K562 (cell line): ENCODE results near the gene NPHS2. TPM values are rescaled to one million over a fixed set of nuclear protein-coding genes. Genes with fewer than 3 reads are reported as not detected.

Source experiments
- ATAC-seq: fragments of 200-7000 bp; cut with Tn5 transposase; 3 replicates; pipeline ENCODE4 v1.9.1; 2020; ENCODE audit warnings: moderate library complexity
- BruUV-seq: library from RNA; stranded (reverse); fragments of 400-500 nt; replicated peaks from 2 replicates; lab custom pipeline; 2021; lab: Mats Ljungman, UMichigan
- CTCF ChIA-PET: fragments of 300-600 bp; formaldehyde crosslinking; extraction: SDS; loops from one replicate; lab custom pipeline; 2021; ENCODE audit warnings: low intra/inter-chr PET ratio; lab: Yijun Ruan, JAX
- POLR2A ChIA-PET: fragments of 300-600, 350-650 bp; sonication (Branson Sonifier 250); formaldehyde crosslinking; extraction: SDS; loops from one replicate; lab custom pipeline; 2021; ENCODE audit warnings: antibody characterized with exemption, inconsistent platforms; lab: Yijun Ruan, JAX
- DNase-seq, 4 experiments: peaks; one replicate each; pipeline versions ENCODE4 v3.0.0 to v3.0.0-alpha.2; 2011 to 2018; ENCODE audit warnings: low spot score in 3 of 4, mixed read lengths in 3 of 4; ENCODE audit errors: extremely low read depth in 1 of 4
- FAIRE-seq: peaks from 2 replicates; lab custom pipeline; 2011; peaks lifted over from hg19 to GRCh38; lab: Jason Lieb, UNC
- H2AFZ ChIP-seq: 2 replicates; pipeline ENCODE4 v1.6.0; 2011; ENCODE audit warnings: low read depth, low read length, control low read depth, inconsistent platforms
- H3K27ac ChIP-seq: fragments of 200-600 bp; 3 replicates; pipeline ENCODE4 v1.8.0; 2011; ENCODE audit warnings: low read depth, mild to moderate bottlenecking, control low read depth, inconsistent platforms, low read length, moderate library complexity, mixed read lengths; ENCODE audit errors: extremely low read depth
- H3K27me3 ChIP-seq, 2 experiments: fragments of 300-600 bp in 1 of 2; 2 replicates in 1 of 2; 3 replicates in 1 of 2; pipeline versions ENCODE4 v1.6.0 to v1.8.0; 2011; ENCODE audit warnings: inconsistent platforms in 2 of 2, low read length in 2 of 2, mild to moderate bottlenecking in 1 of 2, mixed read lengths in 1 of 2, moderate library complexity in 1 of 2; ENCODE audit not compliant: control insufficient read depth in 2 of 2, insufficient read depth in 2 of 2
- H3K36me3 ChIP-seq: fragments of 300-600 bp; 3 replicates; pipeline ENCODE4 v1.8.0; 2011; ENCODE audit warnings: mild to moderate bottlenecking, low read length, inconsistent platforms; ENCODE audit not compliant: control insufficient read depth, insufficient read depth
- H3K4me1 ChIP-seq, 2 experiments: fragments of 200-600 bp in 1 of 2; replicated peaks in 1 of 2; 2 replicates in 1 of 2; 3 replicates in 1 of 2; pipeline versions ENCODE4 v1.5.1 to v1.8.0; 2011; ENCODE audit warnings: inconsistent platforms in 2 of 2, low read length in 2 of 2, mild to moderate bottlenecking in 1 of 2, mixed read lengths in 1 of 2, moderate library complexity in 1 of 2; ENCODE audit not compliant: control insufficient read depth in 2 of 2, insufficient read depth in 2 of 2
- H3K4me2 ChIP-seq: 2 replicates; pipeline ENCODE4 v1.6.1; 2011; ENCODE audit warnings: low read length, control low read depth, inconsistent platforms, mixed read lengths; ENCODE audit not compliant: insufficient read depth
- H3K4me3 ChIP-seq: fragments of 200-600 bp; sonication (generic), shearing (Covaris generic); 2 replicates; pipeline ENCODE4 v1.5.1; 2016; ENCODE audit warnings: control low read depth, inconsistent platforms
- H3K79me2 ChIP-seq: fragments of 200-600 bp; 3 replicates; pipeline ENCODE4 v1.8.0; 2011; ENCODE audit warnings: low read length, inconsistent platforms; ENCODE audit not compliant: control insufficient read depth, insufficient read depth
- H3K9ac ChIP-seq, 2 experiments: 2 replicates each; pipeline versions ENCODE4 v1.6.0 to v1.6.1; 2011; ENCODE audit warnings: low read depth in 2 of 2, low read length in 2 of 2, control low read depth in 1 of 2, inconsistent platforms in 1 of 2, mild to moderate bottlenecking in 1 of 2, mixed read lengths in 1 of 2; ENCODE audit not compliant: insufficient read depth in 1 of 2
- H3K9me1 ChIP-seq: one replicate; pipeline ENCODE4 v1.6.0; 2011; ENCODE audit warnings: inconsistent platforms, mild to moderate bottlenecking, low read length, moderate library complexity; ENCODE audit not compliant: control insufficient read depth, insufficient read depth
- H3K9me3 ChIP-seq: replicated peaks from 2 replicates; pipeline ENCODE4 v1.5.1; 2011; ENCODE audit warnings: low read depth, low read length, inconsistent platforms; ENCODE audit not compliant: control insufficient read depth, insufficient read depth
- H4K20me1 ChIP-seq: replicated peaks from 2 replicates; pipeline ENCODE4 v1.6.1; 2011; ENCODE audit warnings: low read length, inconsistent platforms, mixed read lengths; ENCODE audit not compliant: control insufficient read depth, insufficient read depth
- ATF3 ChIP-seq, 2 experiments: fragments of 450-650 bp in 1 of 2; sonication (generic) in 1 of 2; formaldehyde crosslinking in 1 of 2; IDR thresholded peaks in 1 of 2; conservative IDR thresholded peaks in 1 of 2; 2 replicates each; pipeline versions ENCODE4 v1.6.1 to v1.8.1; 2016 to 2023; ENCODE audit warnings: mild to moderate bottlenecking in 2 of 2, moderate library complexity in 2 of 2, inconsistent platforms in 1 of 2, missing genetic modification reagents in 1 of 2
- C11orf30 ChIP-seq: fragments of 450-650 bp; IDR thresholded peaks from 2 replicates; pipeline ENCODE4 v1.6.1; 2016; ENCODE audit warnings: low read depth, mild to moderate bottlenecking
- DMBX1 ChIP-seq: fragments of 250-450 bp; sonication (Bioruptor Pico); IDR thresholded peaks from 2 replicates; pipeline ENCODE4 v1.8.0; 2022; ENCODE audit warnings: inconsistent platforms, mild to moderate bottlenecking, moderate library complexity, borderline replicate concordance
- DPF2 ChIP-seq: fragments of 450-650 bp; IDR thresholded peaks from 2 replicates; pipeline ENCODE4 v1.6.1; 2016
- GABPA ChIP-seq: fragments of 200-800 bp; sonication (Bioruptor generic); conservative IDR thresholded peaks from 2 replicates; pipeline ENCODE4 v1.6.1; 2016; ENCODE audit warnings: low read depth, missing genetic modification characterization, missing compliant biosample characterization
- JUN ChIP-seq, 2 experiments: sonication (generic) in 1 of 2; formaldehyde crosslinking in 1 of 2; IDR thresholded peaks; 2 replicates each; pipeline versions ENCODE4 v1.6.1 to v1.8.0; 2012 to 2022; ENCODE audit warnings: borderline replicate concordance in 2 of 2, mild to moderate bottlenecking in 2 of 2, improper control_type of control experiment in 1 of 2, low read depth in 1 of 2, low read length in 1 of 2, missing genetic modification reagents in 1 of 2
- MAFF ChIP-seq: IDR thresholded peaks from 2 replicates; pipeline ENCODE4 v1.6.1; 2012; ENCODE audit warnings: low read length, improper control_type of control experiment
- MAFK ChIP-seq: IDR thresholded peaks from 2 replicates; pipeline ENCODE4 v1.6.1; 2011; ENCODE audit warnings: low read length, improper control_type of control experiment
- NFE2 ChIP-seq: IDR thresholded peaks from 2 replicates; pipeline ENCODE4 v1.6.1; 2014; ENCODE audit warnings: antibody characterized with exemption, low read depth
- NFE2L1 ChIP-seq: fragments of 450-650 bp; IDR thresholded peaks from 2 replicates; pipeline ENCODE4 v1.6.1; 2016; ENCODE audit warnings: missing genetic modification characterization, low read depth, mild to moderate bottlenecking, missing compliant biosample characterization, moderate library complexity, borderline replicate concordance
- NR2C2 ChIP-seq, 2 experiments: fragments of 200-800 bp in 1 of 2; sonication (Bioruptor generic) in 1 of 2; sonication (generic) in 1 of 2; formaldehyde crosslinking in 1 of 2; IDR thresholded peaks; 2 replicates each; pipeline versions ENCODE4 v1.6.1 to v1.8.0; 2016 to 2022; ENCODE audit warnings: mild to moderate bottlenecking in 1 of 2, missing compliant biosample characterization in 1 of 2, missing genetic modification characterization in 1 of 2, missing genetic modification reagents in 1 of 2
- PBX2 ChIP-seq, 2 experiments: IDR thresholded peaks in 1 of 2; conservative IDR thresholded peaks in 1 of 2; 2 replicates each; pipeline ENCODE4 v1.6.1; 2016; ENCODE audit warnings: low read depth in 2 of 2, mild to moderate bottlenecking in 1 of 2, missing compliant biosample characterization in 1 of 2, missing genetic modification characterization in 1 of 2, moderate library complexity in 1 of 2
- PRMT5 ChIP-seq: sonication (generic); formaldehyde crosslinking; IDR thresholded peaks from 2 replicates; pipeline ENCODE4 v1.5.0; 2020; ENCODE audit warnings: missing genetic modification reagents
- SOX6 ChIP-seq: fragments of 450-650 bp; IDR thresholded peaks from 2 replicates; pipeline ENCODE4 v1.6.1; 2014; ENCODE audit warnings: mild to moderate bottlenecking
- ZNF830 ChIP-seq: fragments of 250-450 bp; sonication (Bioruptor Pico); IDR thresholded peaks from 2 replicates; pipeline ENCODE4 v1.5.0; 2021; ENCODE audit warnings: mild to moderate bottlenecking
- WGBS: fragments of 100-300 bp; shearing (Covaris generic); methylation state at CpG from one replicate; pipeline ENCODE4 v1.1.6; 2016; ENCODE audit warnings: low coverage, mixed read lengths; ENCODE audit not compliant: insufficient coverage; ENCODE audit errors: missing lambda C conversion rate; 5-methylcytosine and 5-hydroxymethylcytosine counted together
- in situ Hi-C: fragments of 300-500 bp; cut with MboI; formaldehyde crosslinking; loops from 4 replicates; pipeline ENCODE4 v1.15.0; 2018; ENCODE audit warnings: inconsistent platforms, mixed read lengths
- intact Hi-C: fragments of 100-400 bp; cut with micrococcal nuclease; formaldehyde crosslinking; loops from 2 replicates; pipeline ENCODE4 v1.14.2; 2022
- polyA plus RNA-seq, 8 experiments: library from polyadenylated mRNA; depleted of rRNA in 4 of 8; stranded (reverse) in 5 of 8; unstranded in 3 of 8; fragments of >200 nt; fragmentation: Nextera tagmentation in 2 of 8; fragmentation: Illumina TruSeq in 1 of 8; extraction: Ambion mirVana in 2 of 8; extraction: Trizol in 1 of 8; gene quantifications; 2 replicates each; pipeline versions ENCODE4 v1.2.1 to v1.2.3, GENCODE V29; 2011 to 2014; ENCODE audit warnings: inconsistent platforms in 1 of 8, missing spikeins in 1 of 8
- total RNA-seq, 7 experiments: library from RNA; depleted of rRNA in 6 of 7; stranded (reverse); fragments of >200 nt in 6 of 7; fragmentation: Illumina TruSeq in 2 of 7; extraction: Trizol in 2 of 7; gene quantifications; 2 replicates each; pipeline versions ENCODE4 v1.2.1 to v1.2.3, GENCODE V29; 2011 to 2021; ENCODE audit warnings: low replicate concordance in 1 of 7

Gene NPHS2
- total and polyA plus RNA-seq, 9 of the 15 experiments (the other 6 are each of a cell fraction or from before 2014, with no cell fraction given): not detected

GRCh38 chr1:179550746-179551682 lies 24.7 kb downstream of the NPHS2 start:
- no peak overlapping the region for H3K4me3 ChIP-seq
- H3K4me2 ChIP-seq: 0 out of 2 replicates have a peak overlapping the region, but pooled peaks have one; percentile 6
- H3K4me1 ChIP-seq: no peaks in the 10 kb centered on the region
- ATAC-seq: peak; percentile 70
- POLR2A ChIA-PET: interaction anchor here (0.6 kb wide), 1 partner anchor 604 kb away, joined by 3 read pairs; the partner anchor contains the start of gene QSOX1
- under 1% methylated on average over 9 of the region's 9 CpGs for WGBS
- H4K20me1 ChIP-seq: no peaks in the 10 kb centered on the region
- H3K9me3 ChIP-seq: no peaks in the 10 kb centered on the region
- no peaks in the 10 kb centered on the region for H3K79me2 ChIP-seq
- no peak overlapping the region for H3K27ac ChIP-seq
- no peaks in the 10 kb centered on the region for H3K36me3 ChIP-seq
- CTCF ChIA-PET: no interaction called here
- intact Hi-C loops (no loop called here), in situ Hi-C loops (no loop called here)
- no peaks in the 10 kb centered on the region; a peak in 2 of 5 replicates for H3K27me3 ChIP-seq
- H2AFZ ChIP-seq: no peak overlapping the region
- FAIRE-seq: peak; percentile 42
- H3K9ac ChIP-seq: no peak overlapping the region
- no TSS peak for BruUV-seq
- peak in 1 of 4 experiments; percentile 13 for DNase-seq
- no peaks in the 10 kb centered on the region for H3K9me1 ChIP-seq
- TF ChIP-seq DPF2: no peak
- peak; percentile 55 for TF ChIP-seq C11orf30
- peak; percentile 45; the same call in 1 of the 2 replicates for TF ChIP-seq JUN (IDR thresholded peaks at IDR 0.05; ENCODE audit: borderline replicate concordance, low read depth, low read length)
- TF ChIP-seq JUN (CRISPR knock-in tag; IDR thresholded peaks at IDR 0.05; ENCODE audit: borderline replicate concordance): no peak
- peak; percentile 73 for TF ChIP-seq MAFK
- TF ChIP-seq ZNF830 (CRISPR knock-in tag): no peak
- peak; percentile 70 for TF ChIP-seq ATF3 (IDR thresholded peaks at IDR 0.05)
- TF ChIP-seq ATF3 (CRISPR knock-in tag; conservative IDR thresholded peaks at IDR 0.05): no peak
- TF ChIP-seq NFE2L1 (tag): peak; percentile 43; the same call in 1 of the 2 replicates
- peak; percentile 85 for TF ChIP-seq NFE2
- TF ChIP-seq GABPA (tag): no peak
- TF ChIP-seq NR2C2 (CRISPR knock-in tag; IDR thresholded peaks at IDR 0.05): no peak
- peak; percentile 66 for TF ChIP-seq NR2C2 (tag; IDR thresholded peaks at IDR 0.05)
- no peak for TF ChIP-seq PRMT5 (CRISPR knock-in tag)
- peak; percentile 57; the same call in 1 of the 2 replicates for TF ChIP-seq SOX6
- no peak for TF ChIP-seq PBX2 (CRISPR knock-in tag; IDR thresholded peaks at IDR 0.05; ENCODE audit: low read depth)
- no peak for TF ChIP-seq PBX2 (tag; conservative IDR thresholded peaks at IDR 0.05; ENCODE audit: low read depth)
- no peak for TF ChIP-seq DMBX1 (CRISPR knock-in tag)
- TF ChIP-seq MAFF: peak; percentile 54
